Activated naive CD8-positive, alpha-beta T cell treated with anti-CD3 and anti-CD28 coated beads, Interleukin-2, amount 50 U/mL, for 24 hours (primary cell): ENCODE measurements around the gene SCN4A.

Experiments used
- ATAC-seq: fragments of 150-1000 bp; cut with Tn5 transposase; one replicate; pipeline ENCODE4 v1.10.0; 2021
- DNase-seq: peaks from one replicate; pipeline ENCODE4 v3.0.0; 2021
- H3K27ac Mint-ChIP-seq: one replicate; pipeline ENCODE4 v1.8.0; 2021; ENCODE audit warnings: mild to moderate bottlenecking, mixed read lengths
- H3K27me3 Mint-ChIP-seq: one replicate; pipeline ENCODE4 v1.8.0; 2021; ENCODE audit warnings: mixed read lengths
- H3K36me3 Mint-ChIP-seq: one replicate; pipeline ENCODE4 v1.8.0; 2021; ENCODE audit warnings: low read depth, mixed read lengths
- H3K4me1 Mint-ChIP-seq: one replicate; pipeline ENCODE4 v1.8.0; 2021; ENCODE audit warnings: mixed read lengths
- H3K4me3 Mint-ChIP-seq: one replicate; pipeline ENCODE4 v1.8.0; 2021; ENCODE audit warnings: mild to moderate bottlenecking, moderate library complexity, mixed read lengths
- H3K9me3 Mint-ChIP-seq: one replicate; pipeline ENCODE4 v1.8.0; 2021; ENCODE audit warnings: mixed read lengths

The SCN4A gene

GRCh38 chr17:63961355-63962212 lies 11.1 kb downstream of the SCN4A start:
- Mint-ChIP-seq H3K9me3 (no peaks in the 10 kb centered on the region), H3K4me1 (peaks cover 8% of the 10 kb centered on the region), H3K4me3 (peak overlapping the region; percentile 38), H3K27ac (no peak overlapping the region), H3K36me3 (no peaks in the 10 kb centered on the region), H3K27me3 (no peaks in the 10 kb centered on the region)
- peak; percentile 55 for ATAC-seq
- peak; percentile 47 for DNase-seq

- ATAC-seq: no peak
- Mint-ChIP-seq H3K9me3 (no peaks in the 10 kb centered on the region), H3K4me3 (no peak overlapping the region), H3K27me3 (no peaks in the 10 kb centered on the region), H3K27ac (no peak overlapping the region), H3K4me1 (peaks cover 4% of the 10 kb centered on the region), H3K36me3 (no peaks in the 10 kb centered on the region)
- no peak for DNase-seq
These were observed 12.3 kb downstream of the SCN4A start for GRCh38 chr17:63960430-63960829.

- Mint-ChIP-seq H3K4me1 (peaks cover 7% of the 10 kb centered on the region), H3K27ac (no peak overlapping the region), H3K27me3 (no peaks in the 10 kb centered on the region), H3K9me3 (no peaks in the 10 kb centered on the region), H3K4me3 (no peak overlapping the region), H3K36me3 (no peaks in the 10 kb centered on the region)
- ATAC-seq: no peak
- DNase-seq: no peak
These were observed 12.7 kb downstream of the SCN4A start for GRCh38 chr17:63960006-63960405.

DNA sequence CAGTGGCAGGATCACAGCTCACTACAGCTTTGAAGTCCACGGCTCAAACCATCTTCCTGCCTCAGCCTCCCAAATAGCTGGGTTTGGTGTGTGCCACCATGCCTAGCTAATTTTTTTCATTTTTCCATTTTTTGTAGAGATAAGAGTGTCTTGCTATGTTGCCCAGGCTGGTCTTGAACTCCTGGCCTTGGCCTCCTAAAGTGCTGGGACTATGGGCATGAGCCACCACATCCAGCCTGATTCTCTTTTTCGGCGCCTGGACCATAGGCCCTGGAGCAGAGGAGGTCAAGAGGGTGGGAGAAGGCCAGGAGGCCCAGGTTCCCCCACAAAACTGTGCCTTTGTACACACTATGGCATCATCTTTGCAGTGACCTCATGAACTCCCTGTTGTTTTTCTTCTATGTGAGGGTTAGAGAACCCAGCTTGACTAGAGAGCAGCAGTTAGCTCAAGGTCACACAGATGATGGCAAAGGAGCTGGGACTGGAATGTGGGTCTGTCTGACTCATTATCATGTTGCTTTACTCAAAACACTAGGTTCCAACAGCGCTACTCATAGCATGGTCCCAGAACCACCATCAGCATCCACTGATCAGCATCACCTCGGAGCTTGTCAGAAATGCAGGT lies 16.3 kb downstream of the SCN4A start:
- DNase-seq (no peak), ATAC-seq (no peak)
- Mint-ChIP-seq H3K4me1 (peaks cover 24% of the 10 kb centered on the region), H3K27me3 (no peaks in the 10 kb centered on the region), H3K27ac (no peak overlapping the region), H3K4me3 (no peak overlapping the region), H3K36me3 (no peaks in the 10 kb centered on the region), H3K9me3 (no peaks in the 10 kb centered on the region)

GRCh38 chr17:63955791-63956190 lies 16.9 kb downstream of the SCN4A start:
- no peaks in the 10 kb centered on the region for H3K27me3 Mint-ChIP-seq
- no peak overlapping the region for H3K27ac Mint-ChIP-seq
- no peaks in the 10 kb centered on the region for H3K36me3 Mint-ChIP-seq
- H3K9me3 Mint-ChIP-seq: no peaks in the 10 kb centered on the region
- DNase-seq: no peak
- no peak for ATAC-seq
- H3K4me3 Mint-ChIP-seq: no peak overlapping the region
- peaks cover 25% of the 10 kb centered on the region for H3K4me1 Mint-ChIP-seq

- DNase-seq (no peak), ATAC-seq (no peak)
- no peaks in the 10 kb centered on the region for H3K36me3 Mint-ChIP-seq
- H3K27ac Mint-ChIP-seq: no peak overlapping the region
- no peaks in the 10 kb centered on the region for H3K9me3 Mint-ChIP-seq
- H3K4me1 Mint-ChIP-seq: peaks cover 25% of the 10 kb centered on the region
- no peaks in the 10 kb centered on the region for H3K27me3 Mint-ChIP-seq
- no peak overlapping the region for H3K4me3 Mint-ChIP-seq
These were observed 17.5 kb downstream of the SCN4A start for GRCh38 chr17:63955232-63955631.

DNA sequence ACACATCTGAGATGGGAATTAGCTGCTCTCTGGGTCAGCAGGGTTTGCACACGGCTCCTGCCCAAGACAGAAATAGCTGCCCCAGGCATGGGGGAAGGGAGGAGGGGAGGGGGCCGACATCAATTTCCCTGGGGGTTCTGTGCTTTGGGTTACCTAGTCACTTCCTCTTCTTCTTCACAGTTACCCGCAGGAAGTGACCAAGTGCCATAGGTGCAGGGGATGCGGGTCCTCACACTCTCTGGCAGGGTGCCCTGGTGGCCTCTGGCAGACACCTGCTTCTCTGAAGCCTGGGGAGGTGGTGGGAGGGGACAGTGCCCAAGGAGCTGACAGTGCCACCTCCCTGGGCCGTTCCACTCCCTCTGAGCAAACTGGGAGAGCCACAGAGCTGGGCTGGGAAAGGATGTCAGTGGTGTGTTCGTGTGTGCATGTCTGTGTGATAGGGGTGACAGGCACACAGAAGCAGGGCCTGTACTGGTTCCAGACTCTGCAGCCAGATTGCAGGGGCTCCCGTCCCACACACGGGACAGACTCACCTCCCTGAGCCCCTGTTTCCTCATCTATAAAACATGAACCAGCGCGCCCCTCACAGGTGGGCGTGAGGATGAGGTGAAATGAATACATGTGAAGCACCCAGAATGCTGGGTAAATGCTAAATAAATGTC lies 18.2 kb downstream of the SCN4A start:
- ATAC-seq (peak; percentile 73), DNase-seq (peak; percentile 39)
- Mint-ChIP-seq H3K36me3 (no peaks in the 10 kb centered on the region), H3K4me1 (peaks cover 25% of the 10 kb centered on the region), H3K9me3 (no peaks in the 10 kb centered on the region), H3K27me3 (no peaks in the 10 kb centered on the region), H3K27ac (peak overlapping the region; percentile 50), H3K4me3 (no peak overlapping the region)

GRCh38 chr17:63950940-63951907 lies 21.5 kb downstream of the SCN4A start:
- Mint-ChIP-seq H3K9me3 (no peaks in the 10 kb centered on the region), H3K36me3 (no peaks in the 10 kb centered on the region), H3K4me3 (no peak overlapping the region), H3K4me1 (peaks cover 32% of the 10 kb centered on the region), H3K27ac (no peak overlapping the region), H3K27me3 (no peaks in the 10 kb centered on the region)
- DNase-seq (peak; percentile 44), ATAC-seq (no peak)

- DNase-seq (no peak), ATAC-seq (no peak)
- Mint-ChIP-seq H3K4me1 (peaks cover 37% of the 10 kb centered on the region), H3K27me3 (no peaks in the 10 kb centered on the region), H3K27ac (no peak overlapping the region), H3K36me3 (no peaks in the 10 kb centered on the region), H3K4me3 (no peak overlapping the region), H3K9me3 (no peaks in the 10 kb centered on the region)
These were observed 23.0 kb downstream of the SCN4A start for GRCh38 chr17:63949576-63950250.

GRCh38 chr17:63948521-63948920 lies 24.2 kb downstream of the SCN4A start:
- Mint-ChIP-seq H3K9me3 (no peaks in the 10 kb centered on the region), H3K27me3 (no peaks in the 10 kb centered on the region), H3K4me1 (peaks cover 25% of the 10 kb centered on the region), H3K36me3 (no peaks in the 10 kb centered on the region), H3K4me3 (no peak overlapping the region), H3K27ac (no peak overlapping the region)
- no peak for ATAC-seq
- DNase-seq: no peak

DNA sequence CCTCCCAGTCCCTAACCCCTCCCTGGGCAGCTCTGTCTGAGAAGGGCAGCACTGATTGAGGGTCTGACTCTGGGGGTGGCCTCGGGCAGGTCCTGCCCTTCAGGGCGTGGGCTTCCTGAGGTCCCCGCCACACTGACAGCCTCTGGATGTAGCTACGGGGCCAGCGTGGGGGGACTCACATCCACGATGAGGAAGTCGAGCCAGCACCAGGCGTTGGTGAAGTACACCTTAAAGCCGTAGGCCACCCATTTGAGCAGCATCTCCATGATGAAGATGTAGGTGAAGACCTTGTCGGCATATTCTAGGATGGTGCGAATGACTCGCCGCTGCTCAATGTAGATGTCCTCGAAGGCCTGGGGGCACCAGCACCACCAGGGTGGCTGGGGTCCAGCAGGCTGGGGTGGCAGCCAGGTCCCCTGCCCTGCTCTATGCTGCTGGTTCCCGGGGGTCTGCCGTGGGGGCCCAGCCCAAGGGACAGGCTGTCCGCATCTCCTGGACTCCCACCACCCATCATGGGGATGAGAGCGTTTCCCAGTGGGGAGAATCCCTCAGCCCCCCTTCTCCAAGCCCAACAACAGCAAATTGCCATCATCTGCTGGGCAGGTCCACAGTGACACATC lies 24.9 kb downstream of the SCN4A start:
- Mint-ChIP-seq H3K4me1 (peaks cover 24% of the 10 kb centered on the region), H3K9me3 (no peaks in the 10 kb centered on the region), H3K36me3 (no peaks in the 10 kb centered on the region), H3K27ac (no peak overlapping the region), H3K27me3 (no peaks in the 10 kb centered on the region), H3K4me3 (no peak overlapping the region)
- DNase-seq: no peak
- no peak for ATAC-seq

GRCh38 chr17:63946440-63947363 lies 26.0 kb downstream of the SCN4A start:
- Mint-ChIP-seq H3K4me3 (peak overlapping the region; percentile 26), H3K27me3 (no peaks in the 10 kb centered on the region), H3K36me3 (no peaks in the 10 kb centered on the region), H3K27ac (peak overlapping the region; percentile 71), H3K4me1 (peaks cover 20% of the 10 kb centered on the region), H3K9me3 (no peaks in the 10 kb centered on the region)
- DNase-seq: peak; percentile 73
- ATAC-seq: peak; percentile 85
